NOMO-1 treated with DMSO at 0.1 percent for 48 hours (cell line): ENCODE measurements around the gene CXCR4.

Experiments used
- DNase-seq: peaks from one replicate; lab custom pipeline; 2025; ENCODE audit not compliant: unreplicated experiment; lab: John Stamatoyannopoulos, UW

The CXCR4 gene

DNA sequence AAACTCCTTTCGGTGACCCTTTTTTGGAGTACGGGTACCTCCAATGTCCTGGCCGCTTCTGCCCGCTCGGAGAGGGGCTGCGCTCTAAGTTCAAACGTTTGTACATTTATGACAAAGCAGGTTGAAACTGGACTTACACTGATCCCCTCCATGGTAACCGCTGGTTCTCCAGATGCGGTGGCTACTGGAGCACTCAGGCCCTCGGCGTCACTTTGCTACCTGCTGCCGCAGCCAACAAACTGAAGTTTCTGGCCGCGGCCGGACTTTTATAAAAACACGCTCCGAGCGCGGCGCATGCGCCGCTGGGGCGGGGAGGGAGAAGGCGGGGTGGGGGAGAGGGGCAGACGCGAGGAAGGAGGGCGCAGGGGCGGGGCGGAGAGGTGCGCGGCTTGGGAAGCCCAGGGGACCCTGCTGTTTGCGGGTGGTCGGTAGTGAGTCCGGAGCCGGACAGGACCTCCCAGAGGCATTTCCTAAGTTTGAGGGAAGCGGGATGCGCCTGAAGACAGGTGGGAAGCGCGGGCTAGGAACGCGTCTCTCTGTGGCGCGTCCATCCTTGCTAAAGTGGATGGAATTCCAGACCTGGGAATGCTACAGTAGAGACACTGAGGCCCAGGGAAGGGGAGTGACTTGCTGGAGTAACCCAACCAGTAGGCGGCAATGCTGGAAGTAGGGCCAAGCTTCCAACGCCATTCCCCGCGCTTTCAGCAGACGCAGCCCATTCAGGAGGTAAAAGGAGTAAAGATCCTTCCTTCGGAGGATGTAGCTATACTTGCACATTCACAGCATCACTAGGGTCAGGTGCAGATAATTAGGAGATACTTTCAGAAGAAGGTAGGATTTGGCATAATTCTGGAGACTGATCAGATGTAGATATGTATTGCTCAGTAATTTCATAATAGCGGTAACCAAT is at the start of gene CXCR4:
TSS of gene CXCR4 (minus strand) at position 241 of the 910 bp plus-strand sequence. CDS start at position 152, 89 bp downstream.
- peak; percentile 72 for DNase-seq

DNA sequence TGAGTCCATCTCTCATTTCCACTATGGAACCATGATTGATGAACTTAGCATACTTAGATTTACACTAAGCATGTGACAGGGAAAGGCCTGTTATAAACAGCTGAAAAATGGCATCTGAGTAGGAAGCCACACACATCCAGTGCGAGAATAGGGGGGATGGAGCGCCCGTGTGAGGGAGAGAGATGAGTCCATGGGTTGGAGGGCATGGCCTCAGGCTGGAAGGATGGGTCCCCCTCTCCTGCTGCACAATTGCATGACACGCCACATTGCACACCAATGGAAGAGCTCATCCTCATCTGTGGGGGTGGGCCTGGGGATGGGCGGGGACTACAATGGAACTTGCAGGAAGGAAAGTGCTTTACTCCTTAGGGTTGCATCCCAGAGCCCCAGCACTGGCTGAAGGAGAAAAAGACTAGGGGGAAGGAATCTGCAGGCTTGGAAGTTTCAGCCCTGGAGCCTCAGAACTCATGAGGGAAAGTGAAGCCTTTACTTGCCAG is 46.4 kb upstream of the CXCR4 start:
- no peak for DNase-seq

DNA sequence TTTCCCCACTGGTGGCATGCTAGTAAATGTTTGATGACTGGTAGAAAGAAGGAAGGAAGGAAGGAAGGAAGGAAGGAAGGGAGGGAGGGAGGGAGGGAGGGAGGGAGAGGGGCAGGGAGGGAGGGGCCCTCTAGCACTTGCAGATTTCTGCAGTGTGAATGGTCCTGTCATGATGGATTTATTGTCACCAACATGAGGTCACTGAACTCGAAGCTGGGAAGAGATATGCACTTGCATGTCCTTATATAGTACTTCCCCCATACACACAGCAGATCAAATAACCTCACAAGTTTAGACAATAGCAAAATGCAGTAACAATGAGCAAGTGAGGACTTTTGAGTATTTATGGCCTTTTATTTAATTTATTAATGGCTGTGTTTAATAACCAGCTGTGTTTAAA is 44.5 kb upstream of the CXCR4 start:
- peak; percentile 49 for DNase-seq

DNA sequence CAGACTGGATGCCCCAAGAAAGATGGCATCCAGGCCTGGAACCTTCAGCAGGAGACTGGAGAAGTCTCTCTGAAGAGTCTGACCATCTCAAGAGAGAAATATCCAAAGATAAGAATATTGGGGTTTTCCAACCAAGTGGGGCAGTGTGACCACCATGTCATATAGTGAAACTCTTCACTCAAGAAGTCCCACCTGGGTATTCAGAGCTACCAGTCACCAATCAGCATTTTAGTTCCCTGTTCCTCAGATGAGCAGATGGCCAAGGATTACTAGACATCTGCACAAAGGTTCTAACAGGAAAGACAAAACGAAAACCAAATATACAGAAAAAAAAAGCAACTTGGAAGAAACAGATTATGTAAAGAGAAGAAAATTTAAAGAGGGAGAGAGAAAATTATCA is 38.5 kb upstream of the CXCR4 start:
- DNase-seq = no peak

DNA sequence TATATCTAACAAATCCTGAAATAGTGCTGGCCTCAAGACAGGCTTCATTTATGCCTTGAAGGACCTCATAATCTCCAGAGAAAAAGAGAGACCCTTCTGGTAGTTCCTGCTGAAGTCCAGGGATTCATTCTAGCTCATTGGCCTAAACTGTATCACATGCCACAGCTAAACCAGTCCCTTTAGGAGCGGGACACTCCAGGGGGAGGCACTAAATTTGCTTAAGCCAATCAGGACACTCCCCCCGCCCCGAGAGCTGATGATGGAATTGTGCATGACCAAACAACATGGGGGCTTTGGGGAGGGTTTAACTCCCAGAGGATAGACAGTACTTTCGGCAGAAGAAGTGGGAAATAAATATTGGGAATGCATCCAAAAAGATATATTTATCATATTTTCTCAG is 36.4 kb upstream of the CXCR4 start:
- DNase-seq = no peak

DNA sequence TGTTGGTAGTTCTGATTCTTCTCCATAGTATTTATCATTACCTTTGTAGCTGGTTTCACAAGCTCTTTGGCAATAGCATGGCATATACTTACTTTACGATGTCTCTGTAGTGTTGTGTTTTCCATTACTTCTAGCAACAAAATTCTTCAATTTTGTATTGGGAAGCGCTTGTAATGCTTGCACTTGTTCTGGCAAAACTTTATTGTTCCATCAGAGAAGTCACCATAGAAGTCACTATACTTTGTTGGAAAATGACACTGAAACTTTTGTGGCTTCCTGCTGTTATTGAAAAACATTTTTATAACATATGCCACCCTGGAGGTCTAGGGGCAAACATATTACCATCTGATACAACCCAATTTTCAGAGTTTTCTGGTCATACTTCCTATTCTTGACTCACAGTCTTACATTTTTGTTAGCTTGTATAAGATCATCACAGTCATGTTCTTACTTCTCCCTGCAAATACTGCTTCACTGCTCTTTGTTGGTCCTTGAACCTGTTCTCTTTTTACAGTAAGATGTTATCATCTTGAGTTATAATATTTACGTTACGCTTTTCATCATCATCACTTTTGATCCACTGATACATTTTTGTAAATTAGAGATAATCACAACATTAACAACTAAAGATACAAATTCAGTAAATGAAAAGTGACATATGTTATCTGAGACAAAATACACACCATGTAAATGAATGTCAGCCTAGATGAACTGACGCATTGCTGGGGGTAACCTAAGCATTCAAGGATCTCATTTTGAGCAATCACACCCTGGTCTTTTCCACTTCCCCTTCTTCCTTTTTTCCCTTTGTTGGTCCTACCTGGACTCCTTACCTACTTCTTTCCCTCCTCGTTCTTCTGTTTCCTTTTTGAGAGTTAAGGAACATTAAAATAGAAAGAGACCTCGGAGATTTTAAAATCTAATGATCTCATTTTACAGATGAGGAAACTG is 33.3 kb upstream of the CXCR4 start:
- DNase-seq = no peak

DNA sequence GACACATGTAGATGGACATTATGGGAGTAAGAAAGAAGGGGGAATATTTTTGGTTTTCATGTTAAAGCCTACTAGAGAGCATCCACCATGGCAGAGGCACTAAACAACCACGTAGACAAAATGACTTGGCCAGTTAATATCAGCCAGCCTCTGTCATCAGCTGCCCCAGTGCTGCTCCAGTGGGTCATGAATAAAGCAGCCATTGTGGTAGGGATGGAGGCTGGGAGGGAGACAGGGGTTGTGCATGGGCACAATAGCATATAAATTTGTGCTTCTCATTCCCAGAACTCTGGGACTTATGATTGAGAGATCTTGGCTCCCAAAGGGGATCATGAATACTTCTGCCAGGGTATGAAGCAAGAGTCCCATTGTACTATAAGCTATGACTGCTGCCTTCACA is 31.1 kb upstream of the CXCR4 start:
- no peak for DNase-seq

DNA sequence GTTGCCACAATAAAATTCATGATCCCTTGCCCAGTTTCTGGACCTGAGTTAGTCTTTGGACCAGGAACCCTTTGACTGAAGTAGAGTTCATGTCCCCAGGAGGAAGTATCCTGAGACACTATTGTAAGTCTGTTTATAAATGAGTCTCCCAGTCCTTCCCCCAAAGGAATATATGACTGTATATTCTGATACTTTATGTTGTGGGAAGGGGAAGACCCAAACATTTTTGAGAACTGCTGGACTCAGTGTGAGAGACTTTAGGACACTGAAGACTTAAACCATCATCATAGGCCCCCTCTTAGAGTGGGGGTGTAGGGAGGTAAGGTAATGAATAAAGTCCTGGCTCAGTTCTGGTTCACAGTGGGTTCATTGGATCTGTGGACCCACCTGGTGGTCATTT is 28.6 kb upstream of the CXCR4 start:
- no peak for DNase-seq

DNA sequence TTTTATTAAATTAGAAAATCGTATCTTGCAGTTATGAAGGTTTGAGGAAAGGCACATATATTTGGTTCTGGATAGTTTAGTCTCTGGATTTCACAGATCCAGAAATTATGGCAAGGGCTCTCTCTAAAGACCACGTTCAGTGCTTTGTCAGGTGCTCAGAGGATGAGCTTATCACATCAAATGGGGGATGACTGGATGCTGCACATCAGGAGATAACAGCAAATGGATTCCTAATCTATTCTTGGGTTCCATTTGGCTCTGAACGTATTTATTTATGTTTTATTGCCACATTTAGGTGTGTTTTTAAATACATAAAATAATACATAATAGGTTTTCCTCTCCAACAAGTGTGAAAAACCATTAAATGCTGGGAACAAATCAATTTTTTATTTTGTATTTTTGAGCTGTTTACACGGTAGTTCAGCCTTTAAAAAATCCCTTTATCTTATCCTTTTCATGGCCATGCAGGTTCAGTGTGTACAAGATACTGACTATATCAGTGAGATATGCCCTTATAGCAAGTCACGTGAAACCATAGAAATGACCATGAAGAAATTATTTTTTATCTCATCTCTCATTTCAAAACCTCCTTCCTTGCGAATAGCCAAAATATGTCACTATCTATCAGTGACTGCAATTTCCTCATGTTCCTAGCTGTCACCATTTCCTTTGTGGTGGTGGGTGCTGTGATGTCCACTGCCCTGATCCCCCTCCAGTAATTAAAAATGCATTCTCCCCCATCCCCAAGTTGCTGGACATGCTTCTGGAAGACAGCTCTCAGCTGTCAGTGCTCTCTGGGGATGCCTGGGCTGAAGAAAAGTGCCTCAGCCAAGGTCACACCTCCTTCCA is 25.9 kb upstream of the CXCR4 start:
- no peak for DNase-seq

DNA sequence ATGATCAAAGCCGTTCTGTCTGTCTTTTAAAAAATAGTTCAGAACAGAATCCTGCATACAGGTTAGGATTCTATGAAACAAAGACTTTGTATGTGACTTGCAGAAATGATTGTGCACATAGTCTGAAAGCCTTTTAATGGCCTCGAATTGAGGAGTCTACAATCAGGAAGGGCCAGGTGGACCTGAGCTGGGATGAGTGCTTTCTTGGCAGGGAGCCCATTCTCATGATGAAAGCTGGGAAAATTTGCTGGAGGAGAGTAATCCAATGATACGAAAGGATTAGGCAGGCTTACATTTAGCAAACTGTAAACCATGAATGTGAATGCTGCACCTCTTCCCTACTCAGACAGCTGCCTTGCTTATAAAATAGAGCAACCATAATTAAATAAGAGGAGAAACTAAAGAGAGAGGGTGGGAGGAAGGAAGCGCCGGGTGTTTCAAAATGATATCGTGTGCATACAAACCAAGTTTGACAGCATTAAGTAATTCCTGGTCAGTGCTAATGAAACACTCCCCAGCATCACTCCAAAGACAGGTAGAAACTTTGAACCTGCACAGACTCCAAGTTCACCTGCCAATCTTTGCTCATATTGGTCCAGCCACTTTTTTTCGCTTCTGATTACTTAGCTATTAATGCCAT is 23.7 kb upstream of the CXCR4 start:
- peak; percentile 43 for DNase-seq

DNA sequence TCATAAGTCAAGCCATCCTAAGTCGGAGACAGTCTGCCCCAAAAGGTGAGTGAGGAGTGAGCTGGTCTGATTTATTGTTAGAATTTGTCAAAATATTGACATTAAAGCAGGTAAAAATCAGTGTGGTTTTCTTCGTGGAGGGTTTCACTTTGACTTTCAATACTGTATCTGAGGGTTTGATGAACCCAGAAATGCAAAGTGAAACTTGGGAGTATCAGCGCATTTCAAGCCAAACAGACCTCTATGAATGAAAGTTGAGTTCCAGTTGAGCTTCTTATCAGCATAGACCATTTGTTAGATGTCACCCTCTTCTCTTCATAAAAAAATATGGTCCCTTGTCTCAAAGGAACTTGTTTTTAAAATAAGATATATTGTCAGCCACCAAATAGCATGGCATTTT is 21.7 kb upstream of the CXCR4 start:
- DNase-seq = no peak

DNA sequence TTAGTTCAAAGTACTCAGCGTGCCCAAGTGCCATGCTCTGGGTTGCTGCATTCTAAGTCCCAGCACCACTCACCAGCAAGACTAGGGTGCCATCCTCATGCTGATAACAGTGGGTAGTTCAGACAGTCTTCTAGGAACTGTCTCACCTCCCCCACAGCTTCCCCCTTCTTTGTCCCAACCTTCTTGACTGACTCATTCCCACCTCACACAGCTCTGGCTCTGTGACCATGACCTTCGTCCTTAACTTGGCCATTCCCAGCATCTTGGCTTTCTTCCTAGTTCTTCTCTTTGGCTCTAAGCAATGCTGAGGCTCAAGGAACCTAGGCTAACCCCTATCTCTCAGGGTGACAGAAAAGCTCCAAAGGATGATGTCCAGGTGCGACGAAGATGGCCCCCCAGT is 20.0 kb upstream of the CXCR4 start:
- no peak for DNase-seq

DNA sequence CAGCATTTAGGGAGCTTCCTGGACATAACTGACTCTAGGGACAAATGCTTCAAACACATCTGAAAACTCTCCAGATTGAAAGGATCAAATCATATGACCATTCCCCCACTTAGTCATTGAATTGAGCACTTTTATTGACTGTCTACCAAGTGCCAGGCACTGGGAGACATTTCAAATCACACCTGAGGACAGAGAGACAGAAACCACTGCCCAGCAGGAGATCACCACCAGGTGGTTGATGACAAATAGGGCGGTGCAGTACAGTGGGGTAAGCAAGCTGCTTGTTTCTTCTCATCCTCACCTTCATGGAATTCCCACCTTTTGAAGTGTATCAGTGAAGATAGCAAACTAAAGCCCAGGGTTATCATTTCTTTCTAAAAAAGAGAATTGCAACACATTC is 19.0 kb upstream of the CXCR4 start:
- no peak for DNase-seq

DNA sequence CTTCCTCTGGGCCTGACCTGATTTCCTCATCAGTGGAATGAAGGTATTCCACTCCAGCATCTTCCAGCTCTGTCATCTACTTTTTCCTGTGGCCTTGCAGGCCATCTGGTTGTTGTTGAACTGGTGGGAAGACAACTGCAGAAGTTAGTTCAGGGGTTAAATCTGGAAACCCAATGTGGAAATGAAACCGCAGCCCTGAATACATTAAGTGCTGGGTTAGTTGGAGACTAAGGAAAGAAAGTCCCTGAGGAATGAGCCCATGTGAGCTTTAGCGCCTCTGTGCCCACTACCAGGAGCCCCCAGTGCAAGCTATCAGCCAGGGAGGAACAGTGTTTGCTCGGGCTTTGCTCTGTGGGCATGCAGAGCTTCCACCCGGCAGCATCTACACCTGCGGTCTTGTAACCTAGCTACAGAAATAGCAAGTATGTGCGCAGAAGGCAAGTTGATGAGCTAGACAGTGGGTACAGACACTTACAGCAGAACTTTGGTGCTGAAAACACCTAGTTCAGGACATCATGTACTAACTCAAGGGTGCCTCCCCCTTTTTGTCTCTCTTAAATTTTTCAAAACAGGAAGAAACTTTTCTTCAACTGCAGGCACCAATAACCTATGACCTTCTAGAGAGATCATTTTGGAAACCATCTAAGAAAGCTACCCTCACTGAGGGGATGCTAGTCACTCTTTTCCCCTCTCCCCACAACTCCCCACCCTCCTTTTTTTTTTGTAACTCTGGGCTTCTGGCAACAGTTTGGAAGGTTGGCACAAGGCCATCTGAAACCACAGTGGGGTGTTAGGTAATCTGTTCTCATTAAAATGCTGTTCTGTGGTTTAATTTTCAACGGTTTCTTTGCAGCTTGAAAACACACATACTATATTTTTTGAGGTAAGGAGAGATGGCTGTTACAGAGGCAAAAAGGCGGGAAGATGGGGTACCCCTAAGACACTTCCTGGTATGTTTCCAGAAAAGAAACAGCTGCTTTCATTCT is 18.3 kb upstream of the CXCR4 start:
- peak; percentile 95 for DNase-seq

DNA sequence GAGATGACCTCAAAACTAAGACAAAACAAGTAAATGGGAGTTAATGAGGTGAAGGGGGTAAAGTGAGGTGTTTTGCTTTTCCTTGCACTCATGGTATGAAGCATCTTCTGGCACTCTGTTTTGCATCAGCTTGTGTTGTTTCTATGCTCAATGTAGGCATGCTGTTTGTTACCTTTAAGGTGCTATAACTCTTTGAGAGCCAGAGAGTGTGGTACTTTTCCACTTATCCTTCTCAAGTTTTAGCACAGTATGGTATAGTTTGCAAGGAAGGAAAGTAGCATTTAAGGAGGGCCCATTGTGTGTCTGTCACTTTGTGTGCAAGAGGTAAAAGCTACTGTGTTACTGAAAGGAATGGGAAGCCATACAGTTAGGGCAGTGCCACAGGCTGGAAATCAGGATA is 17.5 kb upstream of the CXCR4 start:
- no peak for DNase-seq

DNA sequence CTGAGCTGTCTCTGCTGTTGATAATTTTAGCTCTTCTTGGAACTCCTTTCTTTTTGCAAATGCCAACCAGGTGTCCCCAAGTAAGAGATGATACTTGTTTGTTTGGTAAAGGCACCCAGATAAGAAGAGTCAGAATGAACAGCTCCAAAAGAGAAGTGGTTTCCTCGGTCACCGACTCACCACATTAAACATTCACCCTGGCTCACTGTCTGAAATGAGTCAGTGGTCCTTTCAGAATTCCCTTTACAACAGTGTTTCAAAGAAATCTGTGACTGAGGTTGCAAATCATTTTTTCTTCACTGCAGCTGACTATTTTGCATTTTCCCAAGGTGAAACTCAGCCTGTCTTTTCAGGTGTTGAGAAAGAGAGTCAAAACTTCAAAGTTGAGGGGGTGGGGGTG is 16.2 kb upstream of the CXCR4 start:
- peak; percentile 25 for DNase-seq

DNA sequence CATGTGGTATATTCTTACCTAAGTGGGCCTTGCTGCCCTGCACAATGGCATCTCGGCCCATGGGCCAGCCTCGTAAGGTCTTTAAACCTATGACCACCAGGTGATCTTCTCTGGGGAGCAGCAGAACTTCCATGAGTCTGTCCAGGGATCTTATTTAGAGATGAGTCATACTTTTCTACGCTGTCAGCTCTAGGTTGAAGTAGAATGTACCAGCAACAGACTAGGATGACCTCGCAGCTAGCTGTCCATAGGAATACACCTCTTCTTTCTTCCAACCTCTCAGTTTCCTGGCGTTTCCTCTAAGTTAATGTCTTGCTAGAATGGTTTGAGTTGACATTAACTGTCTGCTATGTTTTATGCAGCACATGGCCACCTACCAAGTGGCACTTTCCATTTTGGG is 15.6 kb upstream of the CXCR4 start:
- no peak for DNase-seq

DNA sequence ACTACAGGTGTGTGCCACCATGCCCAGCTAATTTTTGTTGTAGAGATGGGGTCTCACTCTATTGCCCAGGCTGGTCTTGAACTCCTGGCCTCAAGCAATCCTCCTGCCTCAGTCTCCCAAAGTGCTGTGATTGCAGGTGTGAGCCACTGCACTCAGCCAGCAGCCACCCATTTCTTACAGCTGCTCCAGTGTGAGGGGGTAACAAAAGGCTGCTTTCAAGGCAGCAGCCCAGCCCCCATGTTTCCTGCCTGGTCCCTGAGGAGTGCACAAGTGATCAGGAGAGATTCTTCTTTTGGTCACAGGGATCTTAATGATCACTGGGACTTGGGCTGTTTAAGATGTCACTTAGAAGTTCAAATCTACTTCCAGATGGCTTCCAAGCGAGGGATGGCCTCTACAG is 15.2 kb upstream of the CXCR4 start:
- no peak for DNase-seq

DNA sequence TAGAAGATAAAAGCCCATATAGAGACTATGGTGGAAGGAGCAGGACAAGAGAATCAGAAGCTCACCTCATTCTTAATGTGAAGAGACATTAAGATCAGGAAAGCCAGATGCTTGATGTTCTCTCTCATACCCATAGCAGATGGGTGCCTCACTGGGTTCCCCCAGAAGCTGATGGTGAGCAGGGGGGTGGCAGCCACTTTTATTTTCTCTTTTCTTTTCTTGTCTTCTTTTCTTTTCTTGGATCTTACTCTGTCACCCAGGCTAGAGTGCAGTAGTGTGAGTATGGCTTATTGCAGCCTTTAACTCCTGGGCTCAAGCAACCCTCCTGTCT is 14.8 kb upstream of the CXCR4 start:
- no peak for DNase-seq
